ENCODE results near the gene CREB3L1.

Gene CREB3L1

GRCh38 chr11:46304605-46305179 is 27.2 kb downstream of the CREB3L1 start:
- Histone ChIP-seq H2AFZ (ENCODE audit: low read length) (peak overlapping the region; percentile 92; the same call in 1 of the 2 replicates), H4K20me1 (ENCODE audit: insufficient read depth, low read length, poor library complexity, severe bottlenecking) (no peaks in the 10 kb centered on the region), H3K4me1 (ENCODE audit: insufficient read depth, low read length, poor library complexity, severe bottlenecking) (peaks cover 25% of the 10 kb centered on the region), H3K4me3 (ENCODE audit: low read length, poor library complexity, severe bottlenecking) (no peak overlapping the region), H3F3A (ENCODE audit: low read depth) (no peaks in the 10 kb centered on the region), H3K9ac (ENCODE audit: low read depth, low read length, poor library complexity, severe bottlenecking) (no peak overlapping the region), H3K9me3 (ENCODE audit: insufficient read depth, low read depth, low read length) (no peaks in the 10 kb centered on the region), H3K4me2 (ENCODE audit: low read depth, low read length, poor library complexity, severe bottlenecking) (no peak overlapping the region), H3K9me2 (replicated peaks; ENCODE audit: low read depth, low read length) (no peaks in the 10 kb centered on the region), H3K79me2 (ENCODE audit: insufficient read depth, low read length) (no peaks in the 10 kb centered on the region), H3K27me3 (ENCODE audit: insufficient read depth, low read length, poor library complexity, severe bottlenecking) (no peaks in the 10 kb centered on the region), H3K36me3 (ENCODE audit: insufficient read depth, low read length) (no peaks in the 10 kb centered on the region)
- TF ChIP-seq CTCF (conservative IDR thresholded peaks at IDR 0.05; ENCODE audit: low read length) (no peak), EZH2phosphoT487 (IDR thresholded peaks at IDR 0.05; ENCODE audit: borderline replicate concordance) (no peak)

- H3K9me2 ChIP-seq (replicated peaks; ENCODE audit: low read depth, low read length), result no peaks in the 10 kb centered on the region
- no peaks in the 10 kb centered on the region for H4K20me1 ChIP-seq (ENCODE audit: insufficient read depth, low read length, poor library complexity, severe bottlenecking)
- no peaks in the 10 kb centered on the region for H3K27me3 ChIP-seq (ENCODE audit: insufficient read depth, low read length, poor library complexity, severe bottlenecking)
- no peak overlapping the region for H3K4me2 ChIP-seq (ENCODE audit: low read depth, low read length, poor library complexity, severe bottlenecking)
- no peak overlapping the region for H3K9ac ChIP-seq (ENCODE audit: low read depth, low read length, poor library complexity, severe bottlenecking)
- H3K9me3 ChIP-seq (ENCODE audit: insufficient read depth, low read depth, low read length), result no peaks in the 10 kb centered on the region
- no peak overlapping the region for H3K4me3 ChIP-seq (ENCODE audit: low read length, poor library complexity, severe bottlenecking)
- peaks cover 29% of the 10 kb centered on the region for H3K4me1 ChIP-seq (ENCODE audit: insufficient read depth, low read length, poor library complexity, severe bottlenecking)
- H3F3A ChIP-seq (ENCODE audit: low read depth), result no peaks in the 10 kb centered on the region
- TF ChIP-seq EZH2phosphoT487 (IDR thresholded peaks at IDR 0.05; ENCODE audit: borderline replicate concordance) (no peak), CTCF (conservative IDR thresholded peaks at IDR 0.05; ENCODE audit: low read length) (no peak; the same call in 1 of the 2 replicates)
- H3K79me2 ChIP-seq (ENCODE audit: insufficient read depth, low read length), result no peaks in the 10 kb centered on the region
- peak overlapping the region; percentile 92 for H2AFZ ChIP-seq (ENCODE audit: low read length)
- no peaks in the 10 kb centered on the region for H3K36me3 ChIP-seq (ENCODE audit: insufficient read depth, low read length)
These were observed 27.8 kb downstream of the CREB3L1 start for GRCh38 chr11:46305295-46305694.

GRCh38 chr11:46306296-46306853 is 28.9 kb downstream of the CREB3L1 start:
- Histone ChIP-seq H3K4me3 (ENCODE audit: low read length, poor library complexity, severe bottlenecking) (no peak overlapping the region), H4K20me1 (ENCODE audit: insufficient read depth, low read length, poor library complexity, severe bottlenecking) (no peaks in the 10 kb centered on the region), H3K9me3 (ENCODE audit: insufficient read depth, low read depth, low read length) (no peaks in the 10 kb centered on the region), H3K9ac (ENCODE audit: low read depth, low read length, poor library complexity, severe bottlenecking) (no peak overlapping the region), H3K4me2 (ENCODE audit: low read depth, low read length, poor library complexity, severe bottlenecking) (no peak overlapping the region), H3K4me1 (ENCODE audit: insufficient read depth, low read length, poor library complexity, severe bottlenecking) (peaks cover 29% of the 10 kb centered on the region), H3K79me2 (ENCODE audit: insufficient read depth, low read length) (no peaks in the 10 kb centered on the region), H3F3A (ENCODE audit: low read depth) (no peaks in the 10 kb centered on the region), H3K27me3 (ENCODE audit: insufficient read depth, low read length, poor library complexity, severe bottlenecking) (no peaks in the 10 kb centered on the region), H3K36me3 (ENCODE audit: insufficient read depth, low read length) (no peaks in the 10 kb centered on the region), H3K9me2 (replicated peaks; ENCODE audit: low read depth, low read length) (no peaks in the 10 kb centered on the region), H2AFZ (ENCODE audit: low read length) (no peak overlapping the region)
- TF ChIP-seq EZH2phosphoT487 (IDR thresholded peaks at IDR 0.05; ENCODE audit: borderline replicate concordance), result no peak
- no peak for TF ChIP-seq CTCF (conservative IDR thresholded peaks at IDR 0.05; ENCODE audit: low read length)

Data from Loucy (cell line).